Type B pancreatic cell (in vitro differentiated cells): ENCODE results near the gene KRTAP2-2. TPM values are rescaled to one million over a fixed set of nuclear protein-coding genes. Genes with fewer than 3 reads are reported as not detected.

Experiments
- DNase-seq: peaks from one replicate; pipeline ENCODE4 v3.0.0; 2021; ENCODE audit warnings: mixed read lengths; ENCODE audit not compliant: unreplicated experiment; ENCODE audit errors: extremely low spot score
- H3K27ac Mint-ChIP-seq: 2 replicates; pipeline ENCODE4 v1.8.0; 2021; ENCODE audit warnings: mild to moderate bottlenecking, mixed read lengths
- H3K27me3 Mint-ChIP-seq: 2 replicates; pipeline ENCODE4 v1.8.0; 2021; ENCODE audit warnings: mixed read lengths
- H3K36me3 Mint-ChIP-seq: 2 replicates; pipeline ENCODE4 v1.8.0; 2021; ENCODE audit warnings: mixed read lengths
- H3K4me1 Mint-ChIP-seq: one replicate; pipeline ENCODE4 v1.8.0; 2021; ENCODE audit warnings: mixed read lengths; ENCODE audit not compliant: unreplicated experiment
- H3K4me3 Mint-ChIP-seq: 2 replicates; pipeline ENCODE4 v1.8.0; 2021; ENCODE audit warnings: mild to moderate bottlenecking, mixed read lengths
- H3K9me3 Mint-ChIP-seq: 2 replicates; pipeline ENCODE4 v1.8.0; 2021; ENCODE audit warnings: mixed read lengths
- CTCF ChIP-seq: fragments of 200-600 bp; sonication (generic); conservative IDR thresholded peaks from 2 replicates; pipeline ENCODE4 v1.5.0; 2021; ENCODE audit warnings: antibody characterized with exemption, mild to moderate bottlenecking
- total RNA-seq: library from RNA; stranded (reverse); gene quantifications from 2 replicates; pipeline ENCODE4 v1.2.1, GENCODE V29; 2021; ENCODE audit warnings: low replicate concordance

Gene KRTAP2-2
- total RNA-seq, 1 donor from 2014 or later: not detected

- Mint-ChIP-seq H3K36me3 (no peaks in the 10 kb centered on the region), H3K27ac (no peak overlapping the region), H3K9me3 (no peaks in the 10 kb centered on the region), H3K27me3 (no peaks in the 10 kb centered on the region), H3K4me1 (peaks cover 4% of the 10 kb centered on the region), H3K4me3 (no peak overlapping the region)
- DNase-seq: no peak
- TF ChIP-seq CTCF: no peak
Observed at GRCh38 chr17:41016578-41017215, 38.3 kb downstream of the KRTAP2-2 start.

- no peak for DNase-seq
- Mint-ChIP-seq H3K9me3 (no peaks in the 10 kb centered on the region), H3K4me1 (peaks cover 4% of the 10 kb centered on the region), H3K4me3 (no peak overlapping the region), H3K27me3 (no peaks in the 10 kb centered on the region), H3K27ac (no peak overlapping the region), H3K36me3 (no peaks in the 10 kb centered on the region)
- TF ChIP-seq CTCF: no peak
Observed at GRCh38 chr17:41015454-41015853, 39.6 kb downstream of the KRTAP2-2 start.

- no peak for DNase-seq
- H3K9me3 Mint-ChIP-seq: no peaks in the 10 kb centered on the region
- H3K27ac Mint-ChIP-seq: no peak overlapping the region
- no peak for TF ChIP-seq CTCF
- peaks cover 17% of the 10 kb centered on the region for H3K4me1 Mint-ChIP-seq
- no peaks in the 10 kb centered on the region for H3K36me3 Mint-ChIP-seq
- H3K4me3 Mint-ChIP-seq: no peak overlapping the region
- H3K27me3 Mint-ChIP-seq: no peaks in the 10 kb centered on the region
Observed at GRCh38 chr17:41013606-41014005, 41.4 kb downstream of the KRTAP2-2 start.

- no peak overlapping the region for H3K27ac Mint-ChIP-seq
- H3K27me3 Mint-ChIP-seq: no peaks in the 10 kb centered on the region
- peaks cover 18% of the 10 kb centered on the region for H3K4me1 Mint-ChIP-seq
- H3K9me3 Mint-ChIP-seq: no peaks in the 10 kb centered on the region
- no peak for TF ChIP-seq CTCF
- no peak for DNase-seq
- H3K4me3 Mint-ChIP-seq: no peak overlapping the region
- H3K36me3 Mint-ChIP-seq: no peaks in the 10 kb centered on the region
Observed at GRCh38 chr17:41013181-41013580, 41.8 kb downstream of the KRTAP2-2 start.

- Mint-ChIP-seq H3K36me3 (no peaks in the 10 kb centered on the region), H3K4me3 (no peak overlapping the region), H3K4me1 (peaks cover 18% of the 10 kb centered on the region), H3K27ac (no peak overlapping the region), H3K27me3 (no peaks in the 10 kb centered on the region), H3K9me3 (no peaks in the 10 kb centered on the region)
- no peak for DNase-seq
- TF ChIP-seq CTCF: no peak
Observed at GRCh38 chr17:41012326-41013120, 42.5 kb downstream of the KRTAP2-2 start.
